HCT116 (cell line): ENCODE results near the gene ZCCHC24. TPM values are rescaled to one million over a fixed set of nuclear protein-coding genes. Genes with fewer than 3 reads are reported as not detected.

Experiments used
- ATAC-seq: fragments of 200-7000 bp; cut with Tn5 transposase; 2 replicates; pipeline ENCODE4 v1.9.1; 2020; ENCODE audit warnings: mild to moderate bottlenecking, moderate library complexity
- BruUV-seq: library from RNA; stranded (reverse); fragments of 400-500 nt; replicated peaks from 2 replicates; lab custom pipeline; 2021; lab: Mats Ljungman, UMichigan
- CTCF ChIA-PET: fragments of 300-600 bp; sonication (Branson Sonifier 250); formaldehyde crosslinking; loops from one replicate; lab custom pipeline; 2021; ENCODE audit warnings: antibody characterized with exemption; lab: Charles Lee
- POLR2A ChIA-PET: fragments of 300-600, 350-600 bp; sonication (Branson Sonifier 250); formaldehyde crosslinking; loops from one replicate; lab custom pipeline; 2021; ENCODE audit warnings: antibody characterized with exemption; lab: Charles Lee
- RAD21 ChIA-PET, 2 experiments: fragments of 300-600 bp; sonication (Branson Sonifier 250); formaldehyde crosslinking; loops; one replicate each; lab custom pipeline; 2023; ENCODE audit warnings: low total read pairs in 2 of 2; ENCODE audit not compliant: uncharacterized antibody in 2 of 2, unreplicated experiment in 2 of 2, low non-redundant PET in 1 of 2; lab: Charles Lee
- DNase-seq: peaks from one replicate; pipeline ENCODE4 v3.0.0-alpha.2; 2010; ENCODE audit warnings: low read depth, low spot score
- H2AFZ ChIP-seq: fragments of 200-600 bp; shearing (Covaris generic), sonication (generic); 2 replicates; pipeline ENCODE4 v1.6.1; 2017; ENCODE audit warnings: low read depth, mixed run types, mixed read lengths, antibody characterized with exemption, low read length; ENCODE audit not compliant: poor library complexity, severe bottlenecking
- H3K27ac ChIP-seq: 2 replicates; pipeline ENCODE4 v1.5.1; 2012; ENCODE audit warnings: low read depth, low read length
- H3K27me3 ChIP-seq: fragments of 200-600 bp; sonication (generic); 2 replicates; pipeline ENCODE4 v1.6.1; 2016; ENCODE audit warnings: mixed run types, low read length, mixed read lengths; ENCODE audit not compliant: insufficient read depth
- H3K36me3 ChIP-seq, 2 experiments: fragments of 200-500 bp in 1 of 2; fragments of 200-600 bp in 1 of 2; sonication (Bioruptor generic) in 1 of 2; sonication (generic) in 1 of 2; 2 replicates each; pipeline versions ENCODE4 v1.5.1 to v1.6.1; 2014 to 2016; ENCODE audit warnings: low read length in 2 of 2, inconsistent platforms in 1 of 2, mixed read lengths in 1 of 2, mixed run types in 1 of 2; ENCODE audit not compliant: insufficient read depth in 2 of 2, control insufficient read depth in 1 of 2
- H3K4me1 ChIP-seq, 2 experiments: fragments of 200-600 bp in 1 of 2; sonication (generic) in 1 of 2; 2 replicates each; pipeline versions ENCODE4 v1.5.1 to v1.6.1; 2012 to 2017; ENCODE audit warnings: low read length in 2 of 2, inconsistent platforms in 1 of 2, mild to moderate bottlenecking in 1 of 2, mixed read lengths in 1 of 2, mixed run types in 1 of 2, moderate library complexity in 1 of 2; ENCODE audit not compliant: insufficient read depth in 2 of 2, control insufficient read depth in 1 of 2
- H3K4me2 ChIP-seq: fragments of 200-600 bp; sonication (generic); 2 replicates; pipeline ENCODE4 v1.6.1; 2017; ENCODE audit warnings: mixed run types, low read length, mixed read lengths
- H3K4me3 ChIP-seq, 2 experiments: fragments of 200-600 bp in 1 of 2; sonication (generic) in 1 of 2; replicated peaks in 1 of 2; 2 replicates each; pipeline ENCODE4 v1.5.1; 2011 to 2016; ENCODE audit warnings: low read length in 2 of 2, control low read depth in 1 of 2, low read depth in 1 of 2, mild to moderate bottlenecking in 1 of 2, mixed read lengths in 1 of 2, mixed run types in 1 of 2
- H3K79me2 ChIP-seq: fragments of 200-600 bp; sonication (generic); 2 replicates; pipeline ENCODE4 v1.6.1; 2017; ENCODE audit warnings: mild to moderate bottlenecking, mixed run types, low read length, moderate library complexity, mixed read lengths; ENCODE audit not compliant: insufficient read depth
- H3K9ac ChIP-seq: fragments of 200-600 bp; sonication (generic); 2 replicates; pipeline ENCODE4 v1.6.1; 2016; ENCODE audit warnings: low read length, mixed read lengths
- H3K9me2 ChIP-seq: fragments of 200-600 bp; sonication (generic), shearing (Covaris generic); 2 replicates; pipeline ENCODE4 v1.6.1; 2017; ENCODE audit warnings: mixed run types, mild to moderate bottlenecking, moderate library complexity; ENCODE audit not compliant: insufficient read depth
- H3K9me3 ChIP-seq, 2 experiments: fragments of 200-500 bp in 1 of 2; fragments of 200-600 bp in 1 of 2; sonication (Bioruptor generic) in 1 of 2; sonication (generic) in 1 of 2; 2 replicates each; pipeline ENCODE4 v1.6.1; 2014 to 2017; ENCODE audit warnings: low read length in 2 of 2, mixed read lengths in 2 of 2, inconsistent platforms in 1 of 2, low read depth in 1 of 2, mild to moderate bottlenecking in 1 of 2, mixed run types in 1 of 2, moderate library complexity in 1 of 2; ENCODE audit not compliant: control insufficient read depth in 1 of 2, insufficient read depth in 1 of 2
- H4K20me1 ChIP-seq: fragments of 200-600 bp; sonication (generic), shearing (Covaris generic); 2 replicates; pipeline ENCODE4 v1.6.1; 2017; ENCODE audit warnings: mixed run types, mild to moderate bottlenecking, moderate library complexity; ENCODE audit not compliant: insufficient read depth
- CBX3 ChIP-seq: IDR thresholded peaks from 2 replicates; pipeline ENCODE4 v1.6.1; 2012; ENCODE audit warnings: low read depth
- ELF1 ChIP-seq: IDR thresholded peaks from 2 replicates; pipeline ENCODE4 v1.6.1; 2012; ENCODE audit warnings: low read depth, borderline replicate concordance
- RAD21 ChIP-seq: IDR thresholded peaks from 2 replicates; pipeline ENCODE4 v1.6.1; 2012; ENCODE audit warnings: low read depth, mild to moderate bottlenecking
- intact Hi-C: fragments of 100-400 bp; cut with micrococcal nuclease; formaldehyde crosslinking; loops from 2 replicates; pipeline ENCODE4 v1.10.0; 2022
- total RNA-seq: library from RNA; stranded (reverse); gene quantifications from one replicate; pipeline ENCODE4 v1.2.1, GENCODE V29; 2021; ENCODE audit not compliant: unreplicated experiment

ZCCHC24 gene
- total RNA-seq, 1 experiment from 2014 or later = 7.0 TPM

DNA sequence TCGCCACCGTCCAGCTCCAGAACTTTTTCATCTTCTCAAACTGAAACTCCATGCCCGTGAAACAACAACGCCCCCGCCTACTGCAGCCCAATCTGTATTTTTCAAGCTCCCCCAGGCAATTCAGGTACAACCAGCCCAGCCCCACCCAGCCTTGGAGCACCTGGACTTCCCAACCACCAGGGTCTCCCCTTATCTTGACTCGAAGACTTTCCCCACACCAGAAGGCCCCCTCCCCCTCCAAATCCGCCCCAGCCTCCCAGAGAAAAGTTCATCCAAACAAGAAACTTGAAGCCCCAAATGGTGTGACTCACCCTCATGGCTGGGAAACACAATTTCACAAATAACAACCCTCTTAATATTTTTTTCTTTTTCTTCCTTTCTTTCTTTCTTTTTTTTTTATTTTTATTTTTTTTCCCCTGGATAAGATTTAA, 10.6 kb downstream of the ZCCHC24 start:
- Histone ChIP-seq H3K27ac (no peak overlapping the region), H3K79me2 (no peaks in the 10 kb centered on the region), H3K4me1 (peaks cover 0 to 23% of the 10 kb centered on the region in 2 experiments; a peak in 2 of 4 replicates), H3K27me3 (no peaks in the 10 kb centered on the region), H3K36me3 (0 out of 4 replicates have a peak, but pooled peaks cover 0 to 4% of the 10 kb centered on the region in 2 experiments), H4K20me1 (no peaks in the 10 kb centered on the region), H3K4me2 (no peak overlapping the region), H3K9me3 (no peaks in the 10 kb centered on the region), H3K9ac (no peak overlapping the region), H2AFZ (no peak overlapping the region), H3K9me2 (no peaks in the 10 kb centered on the region), H3K4me3 (no peak overlapping the region)
- ChIA-PET CTCF (no interaction called here), RAD21 (no interaction called here), POLR2A (no interaction called here)
- ATAC-seq (no peak), DNase-seq (no peak)
- intact Hi-C loops = no loop called here
- no TSS peak for BruUV-seq
- TF ChIP-seq ELF1 (no peak), RAD21 (no peak)

DNA sequence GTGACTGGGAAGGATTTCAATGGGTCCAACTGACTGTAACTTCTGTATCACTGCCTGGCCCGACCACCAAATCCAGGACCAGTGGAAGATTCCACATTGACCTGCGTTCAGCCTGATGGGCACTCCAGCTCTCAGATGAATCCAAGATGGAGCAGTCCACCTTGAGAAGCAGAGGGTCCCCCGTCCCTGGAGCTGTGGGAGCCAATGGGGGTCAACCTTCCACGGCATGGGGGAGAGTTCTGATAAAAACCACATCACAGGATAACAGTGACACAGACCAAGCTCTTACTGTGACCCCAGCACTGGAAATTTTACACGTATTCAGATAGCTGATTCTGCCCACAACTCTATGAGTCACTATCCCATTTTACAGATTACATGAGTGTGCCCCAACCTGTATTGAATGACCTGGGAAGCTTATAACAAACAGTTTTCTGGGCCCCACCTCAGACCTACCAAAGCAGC, 11.2 kb downstream of the ZCCHC24 start:
- Histone ChIP-seq H3K27me3 (no peaks in the 10 kb centered on the region), H3K79me2 (no peaks in the 10 kb centered on the region), H3K9ac (no peak overlapping the region), H3K36me3 (0 out of 4 replicates have a peak, but pooled peaks cover 0 to 4% of the 10 kb centered on the region in 2 experiments), H3K4me2 (no peak overlapping the region), H3K9me3 (no peaks in the 10 kb centered on the region), H3K4me3 (no peak overlapping the region), H3K4me1 (peaks cover 0 to 23% of the 10 kb centered on the region in 2 experiments; a peak in 2 of 4 replicates), H2AFZ (no peak overlapping the region), H3K9me2 (no peaks in the 10 kb centered on the region), H3K27ac (no peak overlapping the region), H4K20me1 (no peaks in the 10 kb centered on the region)
- ChIA-PET POLR2A (no interaction called here), RAD21 (no interaction called here), CTCF (no interaction called here)
- TF ChIP-seq CBX3 = no peak
- BruUV-seq = no TSS peak
- DNase-seq = no peak
- intact Hi-C loops = no loop called here
- no peak for ATAC-seq
